AG09309 (cell line): Measurements from ENCODE around the gene KNOP1.
A peak's percentile ranks its signal among the peaks of the same experiment; 100 is the strongest.

Source experiments
- DNase-seq: peaks from one replicate; pipeline ENCODE4 v3.0.0-alpha.2; 2010; ENCODE audit warnings: low read depth
- H3K4me3 ChIP-seq: 2 replicates; pipeline ENCODE4 v1.5.1; 2011; ENCODE audit warnings: mild to moderate bottlenecking, low read depth, low read length, moderate library complexity; ENCODE audit not compliant: control insufficient read depth
- CTCF ChIP-seq: IDR thresholded peaks from 2 replicates; pipeline ENCODE4 v1.5.1; 2011; ENCODE audit warnings: mild to moderate bottlenecking, low read depth, low read length, inconsistent platforms; ENCODE audit not compliant: insufficient read depth, control insufficient read depth; ENCODE audit errors: missing control alignments

KNOP1 gene

GRCh38 chr16:19760356-19761060 is 42.5 kb upstream of the KNOP1 start:
- DNase-seq: no peak
- TF ChIP-seq CTCF: no peak
- no peak overlapping the region for H3K4me3 ChIP-seq

GRCh38 chr16:19757762-19758595 is 40.0 kb upstream of the KNOP1 start:
- no peak for DNase-seq
- no peak overlapping the region for H3K4me3 ChIP-seq
- no peak for TF ChIP-seq CTCF

GRCh38 chr16:19757026-19757425 is 39.0 kb upstream of the KNOP1 start:
- no peak for DNase-seq
- no peak for TF ChIP-seq CTCF
- H3K4me3 ChIP-seq: no peak overlapping the region

- DNase-seq: no peak
- H3K4me3 ChIP-seq: no peak overlapping the region
- no peak for TF ChIP-seq CTCF
These were observed 37.2 kb upstream of the KNOP1 start for GRCh38 chr16:19755268-19755667.

- TF ChIP-seq CTCF: no peak
- no peak for DNase-seq
- no peak overlapping the region for H3K4me3 ChIP-seq
These were observed 36.6 kb upstream of the KNOP1 start for GRCh38 chr16:19754644-19755036.

- H3K4me3 ChIP-seq: no peak overlapping the region
- TF ChIP-seq CTCF: no peak
- DNase-seq: peak; percentile 35
These were observed 36.0 kb upstream of the KNOP1 start for GRCh38 chr16:19753815-19754643.
